NK-92 treated with Interleukin-12 subunit alpha and Interleukin-12 subunit beta, amount 100 ng/mL, for 24 hours (cell line): ENCODE data around the gene CPED1.

Source experiments
- DNase-seq: peaks from one replicate; lab custom pipeline; 2025; lab: John Stamatoyannopoulos, UW

CPED1 gene

DNA sequence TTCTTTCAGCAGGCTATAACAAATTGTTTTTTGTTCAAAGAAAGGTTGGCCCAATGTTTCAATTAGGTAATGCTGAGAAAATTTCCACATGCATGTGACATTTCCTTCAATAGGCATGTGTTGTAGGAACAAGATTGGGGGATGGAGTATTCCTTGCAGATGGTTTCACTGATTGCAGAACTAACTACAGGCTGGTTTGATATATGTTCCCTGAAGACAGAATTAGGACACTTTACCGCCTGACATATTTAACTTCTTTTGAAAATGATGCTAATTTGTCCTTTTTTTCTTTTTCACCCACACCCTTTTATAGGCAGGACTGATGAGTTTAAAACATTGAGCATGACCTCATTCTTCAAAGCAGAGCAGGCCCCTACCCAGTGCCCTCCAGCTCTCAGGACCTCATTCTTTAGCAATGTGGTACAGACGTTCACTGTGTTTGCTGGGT is 163.3 kb downstream of the CPED1 start:
- DNase-seq = no peak

GRCh38 chr7:121153411-121153810 is 164.9 kb downstream of the CPED1 start:
- DNase-seq = no peak

- no peak for DNase-seq
Measured at GRCh38 chr7:121153995-121154394, 165.5 kb downstream of the CPED1 start.

DNA sequence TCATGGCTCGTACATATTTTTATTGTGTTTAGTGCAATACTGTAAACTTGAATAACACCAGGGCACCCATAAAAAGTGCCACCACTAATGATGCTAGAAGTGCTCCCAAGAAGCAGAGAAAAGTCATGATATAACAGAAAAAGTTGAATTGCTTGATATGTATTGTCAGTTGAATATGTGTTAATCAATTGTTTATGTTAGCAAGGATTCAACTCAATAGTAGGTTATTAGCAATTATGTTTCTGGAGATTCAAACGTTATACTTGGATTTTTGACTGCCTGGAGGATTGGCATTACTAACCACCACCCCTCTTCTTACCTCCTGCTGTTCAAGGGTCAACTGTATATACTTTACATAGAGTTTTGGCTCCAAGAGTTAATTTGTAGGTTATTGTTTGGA is 168.3 kb downstream of the CPED1 start:
- no peak for DNase-seq

GRCh38 chr7:121157341-121157751 is 168.8 kb downstream of the CPED1 start:
- DNase-seq = no peak

DNA sequence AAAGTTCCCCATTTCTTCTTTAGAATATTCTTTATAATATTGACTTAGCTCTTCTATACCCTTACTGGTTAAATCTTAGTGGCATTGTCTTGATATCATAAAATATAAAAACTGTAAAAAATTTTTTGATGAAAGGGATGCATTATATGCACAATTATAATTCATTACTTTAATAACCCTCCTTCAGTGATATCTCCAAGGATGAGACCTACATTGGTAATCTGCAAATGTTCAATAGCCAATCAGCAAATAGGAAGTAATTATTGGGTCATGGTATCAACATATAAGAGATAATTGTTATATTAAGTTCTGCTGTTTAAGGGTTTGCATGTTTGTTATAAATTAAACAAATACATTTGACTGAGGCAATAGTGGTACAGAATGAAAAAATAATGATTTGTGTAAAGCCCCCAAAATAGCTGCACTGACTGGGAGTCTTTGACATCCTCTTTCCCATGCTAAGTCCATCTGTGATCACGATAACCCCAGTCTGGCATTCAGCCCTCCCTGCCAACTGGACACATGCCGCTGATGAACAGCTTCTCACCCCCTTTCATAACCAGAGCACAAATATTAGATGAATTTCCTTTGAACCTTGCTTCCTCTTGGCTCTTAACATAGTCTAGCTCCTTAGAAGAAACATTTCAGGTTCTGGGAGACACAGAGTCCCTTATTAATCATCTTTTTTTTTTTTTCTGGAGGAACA is 169.5 kb downstream of the CPED1 start:
- no peak for DNase-seq

- no peak for DNase-seq
Measured at GRCh38 chr7:121158665-121159064, 170.2 kb downstream of the CPED1 start.

DNA sequence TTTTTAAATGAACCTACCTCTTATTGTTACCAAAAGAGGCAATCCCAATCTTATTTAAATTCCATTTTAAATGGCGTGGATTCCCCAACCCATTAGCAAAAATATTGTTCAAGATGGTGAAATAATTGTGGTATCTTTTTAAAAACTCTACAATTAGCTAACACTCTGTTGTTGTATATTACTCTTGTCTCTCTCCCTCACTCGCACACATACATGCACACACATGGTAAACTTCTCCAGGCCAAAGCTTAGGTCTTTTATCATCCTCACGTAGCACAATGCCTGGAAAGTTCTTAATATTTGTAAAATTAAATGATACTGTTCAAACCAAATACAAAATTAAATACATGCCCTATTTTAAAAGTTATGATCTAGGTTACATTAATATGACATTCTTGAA is 171.0 kb downstream of the CPED1 start:
- DNase-seq = no peak

DNA sequence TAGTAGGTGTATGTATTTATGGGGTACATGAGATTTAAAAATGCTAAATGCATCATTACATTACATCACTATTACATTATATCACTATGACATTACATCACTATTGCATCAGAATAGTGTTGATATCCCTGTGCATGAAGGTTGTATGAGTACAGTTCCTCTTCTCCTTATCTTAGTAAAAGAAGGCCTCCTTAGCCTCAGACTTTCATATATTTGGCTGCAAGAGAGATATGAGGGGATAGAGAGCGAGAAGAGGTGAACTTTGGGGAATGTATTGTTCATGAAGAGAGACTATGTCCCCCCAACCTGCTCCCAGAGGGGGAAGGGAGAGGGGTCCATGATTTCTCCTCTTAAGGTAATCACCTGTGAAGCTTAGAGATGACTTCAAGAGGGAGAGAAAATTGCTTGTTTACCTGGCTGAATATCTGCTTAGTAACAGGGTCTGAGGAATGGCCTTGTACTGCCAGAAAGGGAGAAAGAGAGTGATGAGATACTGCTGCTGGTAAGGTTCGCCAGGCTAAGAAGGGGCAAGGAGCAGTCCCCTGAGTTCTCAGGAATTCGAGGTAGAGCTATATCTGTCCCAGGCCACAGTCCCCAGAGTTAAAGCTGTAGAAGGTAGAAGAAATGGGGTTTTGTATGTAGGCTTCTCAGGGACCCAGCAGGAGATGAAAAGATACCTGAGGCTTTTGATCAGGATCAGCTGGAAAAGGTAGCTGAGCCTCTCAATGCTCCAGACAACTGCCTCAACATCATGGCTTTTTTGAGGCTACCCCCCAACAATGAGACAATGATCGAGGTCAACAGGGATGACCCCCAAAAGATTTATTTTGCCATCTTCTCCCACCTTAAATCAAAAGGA is 171.9 kb downstream of the CPED1 start:
- no peak for DNase-seq

GRCh38 chr7:121163699-121164098 is 175.2 kb downstream of the CPED1 start:
- no peak for DNase-seq

GRCh38 chr7:121164247-121164646 is 175.7 kb downstream of the CPED1 start:
- DNase-seq = no peak

DNA sequence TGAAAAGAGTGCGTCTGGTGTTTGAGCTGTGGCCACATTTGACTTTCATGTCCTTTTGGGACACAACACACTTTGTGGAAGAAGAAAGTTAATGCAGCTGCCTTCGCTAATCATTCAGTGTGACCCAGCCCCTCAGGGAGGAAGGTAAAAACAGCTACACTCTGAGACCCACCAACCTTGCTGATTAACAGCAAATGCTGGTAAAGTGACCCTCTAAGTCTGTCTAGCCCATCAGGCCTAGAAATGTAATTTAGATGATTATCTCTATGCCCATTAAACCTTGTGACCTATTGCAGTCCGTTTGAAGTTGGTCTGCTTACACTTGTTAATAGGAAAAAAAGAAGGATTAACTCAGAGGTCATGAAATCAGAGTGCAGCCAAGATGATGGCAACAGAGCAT is 178.4 kb downstream of the CPED1 start:
- no peak for DNase-seq

GRCh38 chr7:121167971-121168370 is 179.5 kb downstream of the CPED1 start:
- no peak for DNase-seq

GRCh38 chr7:121169469-121169868 is 181.0 kb downstream of the CPED1 start:
- no peak for DNase-seq

- DNase-seq = no peak
Measured at GRCh38 chr7:121172484-121172883, 184.0 kb downstream of the CPED1 start.

- no peak for DNase-seq
Measured at GRCh38 chr7:121175826-121176225, 187.3 kb downstream of the CPED1 start.

- DNase-seq = no peak
Measured at GRCh38 chr7:121178452-121178851, 189.9 kb downstream of the CPED1 start.

- DNase-seq = no peak
Measured at GRCh38 chr7:121178869-121179497, 190.5 kb downstream of the CPED1 start.

GRCh38 chr7:121180436-121181063 is 192.0 kb downstream of the CPED1 start:
- DNase-seq = no peak

DNA sequence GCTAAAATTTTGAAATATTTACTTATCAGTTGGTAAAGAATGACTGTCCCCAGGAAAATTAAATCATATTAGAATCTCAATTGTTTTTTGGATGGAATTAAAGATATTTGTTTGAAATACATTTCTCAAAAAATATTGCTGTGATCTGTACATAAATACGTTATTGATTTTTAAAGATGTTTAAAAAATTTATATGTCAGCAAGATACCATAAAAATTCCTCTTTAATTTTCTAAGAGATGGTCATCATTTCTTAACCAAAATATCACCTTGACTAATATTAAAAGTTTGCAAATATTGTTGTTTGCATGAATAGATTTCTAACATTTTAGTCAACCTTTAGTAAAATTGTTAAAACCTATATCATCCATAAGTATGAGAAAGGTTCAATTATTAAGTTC is 192.8 kb downstream of the CPED1 start:
- DNase-seq = no peak

GRCh38 chr7:121182281-121182680 is 193.8 kb downstream of the CPED1 start:
- no peak for DNase-seq

- DNase-seq = no peak
Measured at GRCh38 chr7:121182902-121183301, 194.4 kb downstream of the CPED1 start.
